Naive B cell (primary cell): ENCODE measurements around the gene PNMA6F. TPM values are rescaled to one million over a fixed set of nuclear protein-coding genes. Genes with fewer than 3 reads are reported as not detected.
"Not testable (repeated sequence)": the region's sequence is repeated elsewhere in the genome, so short reads cannot be mapped to it uniquely, and the experiment has no call there.

Source experiments
- ATAC-seq, 2 donors: fragments of 150-1000 bp; cut with Tn5 transposase; 2 replicates each; pipeline ENCODE4 v1.10.0; 2021; ENCODE audit warnings: low read depth in 2 of 2, mild to moderate bottlenecking in 2 of 2, moderate library complexity in 2 of 2
- DNase-seq: peaks from one replicate; pipeline ENCODE4 v3.0.0; 2022
- H3K27ac Mint-ChIP-seq, 6 donors: one replicate each; pipeline ENCODE4 v1.8.0; 2020 to 2022; ENCODE audit warnings: mild to moderate bottlenecking in 6 of 6, mixed read lengths in 6 of 6, moderate library complexity in 5 of 6, inconsistent platforms in 2 of 6
- H3K27me3 Mint-ChIP-seq, 3 donors: one replicate each; pipeline ENCODE4 v1.8.0; 2021 to 2022; ENCODE audit warnings: mixed read lengths in 3 of 3, mild to moderate bottlenecking in 1 of 3
- H3K36me3 Mint-ChIP-seq, 2 donors: one replicate each; pipeline ENCODE4 v1.8.0; 2020 to 2022; ENCODE audit warnings: mixed read lengths in 2 of 2, inconsistent platforms in 1 of 2, mild to moderate bottlenecking in 1 of 2
- H3K4me1 Mint-ChIP-seq, 3 donors: one replicate each; pipeline ENCODE4 v1.8.0; 2020 to 2022; ENCODE audit warnings: mixed read lengths in 3 of 3, inconsistent platforms in 1 of 3, mild to moderate bottlenecking in 1 of 3, moderate library complexity in 1 of 3
- H3K4me3 Mint-ChIP-seq, 8 donors: one replicate each; pipeline ENCODE4 v1.8.0; 2020 to 2022; ENCODE audit warnings: mild to moderate bottlenecking in 8 of 8, mixed read lengths in 8 of 8, moderate library complexity in 8 of 8, inconsistent platforms in 2 of 8
- H3K9me3 Mint-ChIP-seq, 7 donors: one replicate each; pipeline ENCODE4 v1.8.0; 2020 to 2022; ENCODE audit warnings: mixed read lengths in 7 of 7, mild to moderate bottlenecking in 5 of 7, inconsistent platforms in 2 of 7, moderate library complexity in 1 of 7
- polyA plus RNA-seq, 6 donors: library from polyadenylated mRNA; unstranded; fragments of 300-500 nt; fragmentation: Illumina TruSeq; gene quantifications; one replicate each; pipeline ENCODE4 v1.2.3, GENCODE V29; 2021; ENCODE audit warnings: low read depth in 6 of 6

The PNMA6F gene
- polyA plus RNA-seq, 6 donors from 2014 or later = not detected

DNA sequence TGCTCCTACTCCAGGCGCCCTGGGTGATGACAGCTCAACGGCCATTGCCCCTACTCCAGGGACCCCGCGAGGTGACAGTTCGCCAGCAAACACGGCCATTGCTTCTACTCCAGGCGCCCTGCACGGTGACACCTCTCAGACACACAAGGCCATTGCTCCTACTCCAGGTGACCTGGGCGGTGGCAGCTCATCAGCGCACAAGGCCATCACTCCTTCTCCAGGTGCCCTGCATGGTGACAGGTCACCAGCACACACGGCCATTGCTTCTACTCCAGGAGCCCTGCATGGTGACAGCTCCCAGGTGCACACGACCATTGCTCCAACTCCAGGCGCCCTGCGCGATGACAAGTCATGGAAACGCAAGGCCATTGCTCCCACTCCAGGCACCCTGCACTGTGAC, 46.1 kb downstream of the PNMA6F start:
- not testable (repeated sequence) for H3K4me1 Mint-ChIP-seq, H3K27ac Mint-ChIP-seq, H3K27me3 Mint-ChIP-seq, H3K36me3 Mint-ChIP-seq, DNase-seq, H3K9me3 Mint-ChIP-seq, H3K4me3 Mint-ChIP-seq, ATAC-seq

DNA sequence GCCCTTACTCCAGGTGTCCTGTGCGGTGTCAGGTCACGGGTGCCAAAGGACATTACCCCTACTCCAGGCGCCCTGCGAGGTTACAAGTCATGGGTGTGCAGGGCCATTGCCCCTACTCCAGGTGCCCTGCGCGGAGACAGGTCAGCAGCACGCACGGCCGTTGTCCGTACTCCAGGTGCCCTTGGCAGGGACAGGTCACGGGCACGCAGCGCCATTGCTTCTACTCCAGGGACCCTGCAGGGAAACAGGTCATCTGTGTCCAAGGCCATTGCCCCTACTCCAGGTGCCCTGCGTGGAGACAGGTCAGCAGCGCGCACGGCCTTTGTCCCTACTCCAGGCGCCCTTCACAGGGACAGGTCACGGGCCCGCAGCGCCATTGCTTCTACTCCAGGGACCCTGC, 49.0 kb downstream of the PNMA6F start:
- not testable (repeated sequence) for H3K27me3 Mint-ChIP-seq, DNase-seq, H3K36me3 Mint-ChIP-seq, H3K9me3 Mint-ChIP-seq, ATAC-seq, H3K4me3 Mint-ChIP-seq, H3K4me1 Mint-ChIP-seq, H3K27ac Mint-ChIP-seq

DNA sequence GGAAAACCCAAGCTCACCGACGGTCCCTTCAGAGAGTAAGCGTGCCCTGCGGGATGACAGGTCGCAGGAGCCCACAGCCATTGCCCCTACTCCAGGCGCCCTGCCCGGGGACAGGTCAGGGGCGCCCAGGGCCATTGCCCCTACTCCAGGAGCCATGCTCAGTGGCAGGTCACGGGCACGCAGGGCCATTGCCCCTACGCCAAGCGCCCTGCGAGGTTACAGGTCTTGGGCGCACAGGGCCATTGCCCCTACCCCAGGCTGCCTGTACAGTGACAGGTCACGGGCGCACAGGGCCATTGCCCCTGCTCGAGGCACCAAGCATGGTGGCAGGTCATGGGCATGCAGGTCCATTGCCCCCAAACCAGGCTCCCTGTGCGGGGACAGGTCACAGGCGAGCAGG, 49.5 kb downstream of the PNMA6F start:
- H3K27me3 Mint-ChIP-seq, H3K4me3 Mint-ChIP-seq, H3K36me3 Mint-ChIP-seq, H3K9me3 Mint-ChIP-seq, ATAC-seq, H3K4me1 Mint-ChIP-seq, H3K27ac Mint-ChIP-seq, DNase-seq: not testable (repeated sequence)

Other genes starting within 250 kb of the PNMA6F start
- gene PNMA6A, start 249.3 kb downstream of the PNMA6F start, polyA plus RNA-seq = not detected
- gene MAGEA1, start 142.5 kb downstream of the PNMA6F start, polyA plus RNA-seq = not detected
- gene ZNF275, start 12.4 kb upstream of the PNMA6F start, polyA plus RNA-seq = 10 to 100 TPM in 1 of 6 donors, 1 to 10 TPM in 5; 4.6 to 11.1 (median 7.2) TPM
- not detected for gene PNMA6E, start 79.6 kb upstream of the PNMA6F start, polyA plus RNA-seq
- gene ZFP92, start 89.7 kb upstream of the PNMA6F start, polyA plus RNA-seq = under 1 TPM in 3 of 6 donors, not detected in 3; 0.04 to 0.21 (median 0.09) TPM
- 1 to 10 TPM in 2 of 6 donors, under 1 TPM in 1, not detected in 3; 0.19 to 1.3 (median 1.3) TPM for gene TREX2, start 124.3 kb upstream of the PNMA6F start, polyA plus RNA-seq
- 10 to 100 TPM; 16.0 to 30.6 (median 19.3) TPM for gene HAUS7, start 148.8 kb upstream of the PNMA6F start, polyA plus RNA-seq
- not detected for gene BGN, start 173.2 kb upstream of the PNMA6F start, polyA plus RNA-seq
- gene ATP2B3, start 195.9 kb upstream of the PNMA6F start, polyA plus RNA-seq = under 1 TPM in 1 of 6 donors, not detected in 5; 0.05 TPM